NCI-H524 treated with DMSO at 0.1 percent for 48 hours (cell line): ENCODE data around the gene KLF7.

Source experiments
- DNase-seq: peaks from one replicate; lab custom pipeline; 2025; lab: John Stamatoyannopoulos, UW

Gene KLF7

GRCh38 chr2:207165121-207166038, at the start of gene KLF7:
Gene KLF7, minus strand, starts transcription at chr2:207165948. Its CDS starts 380 bp downstream, at chr2:207165568.
- DNase-seq: no peak

GRCh38 chr2:207215308-207215707, 49.6 kb upstream of the KLF7 start:
- DNase-seq: no peak

GRCh38 chr2:207214446-207214845, 48.7 kb upstream of the KLF7 start:
- DNase-seq: no peak

- DNase-seq: no peak
Observed at GRCh38 chr2:207206011-207206410, 40.3 kb upstream of the KLF7 start.

- DNase-seq: no peak
Observed at GRCh38 chr2:207205173-207205957, 39.6 kb upstream of the KLF7 start.

- no peak for DNase-seq
Observed at GRCh38 chr2:207203056-207203455, 37.3 kb upstream of the KLF7 start.

- no peak for DNase-seq
Observed at GRCh38 chr2:207202645-207203044, 36.9 kb upstream of the KLF7 start.

- DNase-seq: no peak
Observed at GRCh38 chr2:207201416-207201815, 35.7 kb upstream of the KLF7 start.

GRCh38 chr2:207200136-207200535, 34.4 kb upstream of the KLF7 start:
- no peak for DNase-seq

GRCh38 chr2:207194028-207194427, 28.3 kb upstream of the KLF7 start:
- DNase-seq: no peak

GRCh38 chr2:207188626-207189419, 23.1 kb upstream of the KLF7 start:
- no peak for DNase-seq

GRCh38 chr2:207185372-207185771, 19.6 kb upstream of the KLF7 start:
- DNase-seq: no peak

GRCh38 chr2:207184768-207185167, 19.0 kb upstream of the KLF7 start:
- no peak for DNase-seq

- no peak for DNase-seq
Observed at GRCh38 chr2:207184348-207184747, 18.6 kb upstream of the KLF7 start.

GRCh38 chr2:207183506-207183905, 17.8 kb upstream of the KLF7 start:
- DNase-seq: no peak

- no peak for DNase-seq
Observed at GRCh38 chr2:207182911-207183310, 17.2 kb upstream of the KLF7 start.

GRCh38 chr2:207181526-207182274, 16.0 kb upstream of the KLF7 start:
- DNase-seq: no peak

- DNase-seq: no peak
Observed at GRCh38 chr2:207180741-207181140, 15.0 kb upstream of the KLF7 start.

GRCh38 chr2:207176247-207176646, 10.5 kb upstream of the KLF7 start:
- no peak for DNase-seq

- no peak for DNase-seq
Observed at GRCh38 chr2:207173641-207174040, 7.9 kb upstream of the KLF7 start.

- DNase-seq: no peak
Observed at GRCh38 chr2:207167099-207167923, 1.6 kb upstream of the KLF7 start.
